HG03175 (cell line): ENCODE data around the gene DEXI.

Source experiments
- ATAC-seq: cut with Tn5 transposase; IDR thresholded peaks from one replicate; pipeline ENCODE4 v1.9.1; 2021; ENCODE audit warnings: mild to moderate bottlenecking, moderate library complexity; ENCODE audit not compliant: unreplicated experiment

DEXI gene

GRCh38 chr16:10943064-10943353, 741 bp upstream of the DEXI start:
- ATAC-seq: no peak

GRCh38 chr16:10941935-10942351, 325 bp downstream of the DEXI start:
- ATAC-seq: peak; percentile 2

- no peak for ATAC-seq
These were observed 938 bp downstream of the DEXI start for GRCh38 chr16:10941127-10941933.

GRCh38 chr16:10940501-10941079, 1.7 kb downstream of the DEXI start:
- ATAC-seq: no peak

- ATAC-seq: no peak
These were observed 2.5 kb downstream of the DEXI start for GRCh38 chr16:10939649-10940234.

- ATAC-seq: no peak
These were observed 3.2 kb downstream of the DEXI start for GRCh38 chr16:10938796-10939648.

- no peak for ATAC-seq
These were observed 3.9 kb downstream of the DEXI start for GRCh38 chr16:10938321-10938720.

GRCh38 chr16:10937068-10937859, 5.0 kb downstream of the DEXI start:
- ATAC-seq: no peak

- ATAC-seq: no peak
These were observed 5.8 kb downstream of the DEXI start for GRCh38 chr16:10936272-10936984.

- ATAC-seq: no peak
These were observed 6.9 kb downstream of the DEXI start for GRCh38 chr16:10935226-10935915.

- no peak for ATAC-seq
These were observed 7.8 kb downstream of the DEXI start for GRCh38 chr16:10934325-10935107.

GRCh38 chr16:10933865-10934264, 8.4 kb downstream of the DEXI start:
- ATAC-seq: no peak

- no peak for ATAC-seq
These were observed 9.1 kb downstream of the DEXI start for GRCh38 chr16:10932959-10933710.

- no peak for ATAC-seq
These were observed 10.2 kb downstream of the DEXI start for GRCh38 chr16:10931977-10932632.

- no peak for ATAC-seq
These were observed 11.1 kb downstream of the DEXI start for GRCh38 chr16:10931134-10931533.

GRCh38 chr16:10930755-10931093, 11.5 kb downstream of the DEXI start:
- ATAC-seq: no peak
